Stimulated activated CD8-positive, alpha-beta memory T cell treated with anti-CD3 and anti-CD28 coated beads, Interleukin-4, amount 100 ng/mL, for 1 hour (primary cell): Measurements from ENCODE around the gene ATP8B4.

ENCODE experiments used
- DNase-seq, 2 donors: peaks; one replicate each; pipeline ENCODE4 v3.0.0-alpha.2; 2020; ENCODE audit warnings: low read depth in 2 of 2, low spot score in 1 of 2

ATP8B4 gene

DNA sequence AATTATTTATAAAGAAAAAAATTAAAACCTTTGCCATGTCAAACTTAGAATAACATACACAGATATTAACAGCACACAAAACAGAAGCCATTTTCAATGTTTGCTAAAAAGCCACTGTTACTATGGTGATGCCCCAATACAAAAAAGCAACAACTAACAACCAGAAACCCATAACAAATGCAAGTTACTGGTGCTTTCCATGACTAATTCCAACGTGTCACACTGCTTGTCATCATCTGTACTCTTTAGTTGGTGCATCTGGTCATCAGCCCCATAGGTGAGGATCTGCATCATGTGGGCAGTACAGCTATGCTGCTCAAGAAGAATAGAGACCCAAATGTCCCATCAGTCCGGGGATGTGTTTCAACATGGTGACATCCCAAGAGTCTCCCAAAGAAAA is 52.8 kb downstream of the ATP8B4 start:
- no peak for DNase-seq

DNA sequence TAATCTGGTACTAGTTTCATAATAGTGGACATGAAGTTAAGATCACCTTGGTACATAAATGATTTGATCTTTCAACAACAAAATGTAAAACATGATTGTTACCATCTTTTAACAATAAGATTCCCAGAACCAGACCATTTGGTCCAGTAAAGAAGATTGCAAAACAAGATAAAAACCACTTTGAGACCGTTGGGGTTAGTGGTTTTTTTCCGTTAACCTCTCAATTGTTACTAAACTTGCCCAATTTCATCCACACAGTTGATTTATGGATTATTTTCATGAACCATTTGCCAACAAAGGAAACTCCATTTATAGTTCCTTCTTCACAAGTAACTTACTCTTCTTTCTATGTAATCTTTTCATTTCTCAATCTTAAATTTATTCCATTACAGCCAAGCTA is 53.8 kb downstream of the ATP8B4 start:
- DNase-seq = no peak

DNA sequence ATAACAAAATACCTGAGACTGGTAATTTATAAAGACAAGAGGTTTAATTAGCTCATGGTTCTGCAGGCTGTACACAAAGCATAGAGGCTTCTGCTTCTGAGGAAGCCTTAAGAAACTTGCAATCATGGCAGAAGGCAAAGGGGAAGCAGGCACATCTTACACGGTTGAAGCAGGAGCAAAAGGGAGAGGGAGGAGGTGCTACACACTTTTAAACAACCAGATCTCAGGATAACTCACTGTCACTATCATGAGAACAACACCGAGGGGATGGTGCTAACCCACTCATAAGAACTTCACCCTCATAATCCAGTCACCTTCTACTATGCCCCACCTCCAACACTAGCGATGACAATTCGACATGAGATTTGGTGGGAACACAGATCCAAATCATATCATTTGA is 54.4 kb downstream of the ATP8B4 start:
- no peak for DNase-seq

DNA sequence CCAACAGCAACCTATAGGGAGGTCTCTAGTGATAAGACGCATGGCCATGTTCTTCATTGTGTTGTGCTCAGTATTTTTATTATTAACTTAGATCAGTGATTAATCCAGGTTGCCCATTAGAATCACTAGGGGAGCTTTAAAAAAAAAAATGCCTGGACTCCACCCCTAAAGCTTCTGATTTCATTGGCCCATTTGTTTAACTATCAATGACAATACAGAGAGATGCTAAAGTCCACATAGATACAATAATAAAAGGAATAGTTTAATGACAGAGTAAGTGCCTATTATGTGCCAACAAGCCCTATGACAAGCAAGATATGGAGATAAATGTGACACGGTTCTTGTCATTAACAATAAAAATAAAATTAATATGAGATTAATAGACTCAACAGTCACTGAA is 55.8 kb downstream of the ATP8B4 start:
- DNase-seq = no peak

DNA sequence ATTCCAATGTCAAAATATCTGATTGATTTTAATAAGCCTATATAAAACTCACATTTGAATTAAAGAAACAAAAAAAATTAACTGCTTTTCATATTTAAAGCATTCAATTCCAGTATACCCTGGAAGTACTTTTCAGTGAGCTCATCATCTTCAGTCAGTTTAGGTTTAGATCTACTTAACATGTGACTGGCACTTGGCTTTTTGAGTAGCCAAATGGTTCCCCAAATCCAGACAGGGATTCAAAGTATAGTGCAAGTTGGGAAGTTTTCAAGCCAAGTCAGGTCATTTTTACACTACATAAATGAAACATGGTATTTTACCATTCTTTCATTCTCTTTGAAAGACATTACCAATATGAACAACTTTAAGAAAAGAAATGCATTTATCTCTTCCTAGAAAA is 57.5 kb downstream of the ATP8B4 start:
- DNase-seq = no peak

DNA sequence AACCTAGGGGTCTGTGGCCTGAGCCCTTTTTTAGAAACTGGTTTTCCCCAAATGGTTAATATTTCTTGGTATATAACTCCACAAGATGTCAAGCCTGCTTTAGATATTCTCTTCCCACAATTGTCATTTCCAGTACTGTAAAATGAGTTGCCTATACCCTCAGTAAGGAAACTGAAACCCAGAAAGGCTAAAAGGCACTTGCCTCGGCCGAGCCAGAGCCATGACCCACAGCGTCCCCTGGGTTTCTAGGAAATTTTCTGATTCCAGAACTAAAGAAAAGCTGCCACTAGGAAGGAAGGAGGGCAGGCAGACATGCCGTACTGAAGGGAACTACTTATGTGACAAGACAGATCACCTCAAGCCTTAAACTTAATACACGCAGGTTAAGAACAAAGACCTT is 59.1 kb downstream of the ATP8B4 start:
- no peak for DNase-seq

DNA sequence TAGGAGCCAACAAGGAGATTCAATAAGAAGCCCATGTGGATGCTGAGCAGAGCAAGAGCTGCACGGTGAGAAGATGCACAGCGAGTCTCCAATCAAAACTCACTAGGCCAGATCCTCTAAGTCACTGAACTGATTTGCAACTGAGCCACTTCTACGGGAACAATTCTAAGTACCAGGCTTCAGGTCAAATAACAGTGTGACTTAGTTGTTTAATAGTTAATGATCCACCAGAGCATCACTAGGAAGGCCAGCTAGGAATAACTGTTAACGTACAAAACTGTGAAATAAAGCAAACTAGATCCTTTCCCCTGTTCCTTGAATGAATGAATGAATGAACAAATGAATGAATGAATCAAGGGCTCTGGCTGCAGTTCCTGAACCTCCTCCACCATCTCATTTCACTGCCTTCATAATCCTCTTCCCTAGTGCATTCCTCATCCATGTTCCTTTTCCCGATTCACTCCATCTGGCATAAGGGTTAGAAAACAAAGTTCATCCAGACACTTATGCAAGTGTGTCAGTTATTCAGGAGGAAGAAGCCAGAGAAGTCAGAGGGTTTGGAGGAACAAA is 59.7 kb downstream of the ATP8B4 start:
- DNase-seq = no peak

DNA sequence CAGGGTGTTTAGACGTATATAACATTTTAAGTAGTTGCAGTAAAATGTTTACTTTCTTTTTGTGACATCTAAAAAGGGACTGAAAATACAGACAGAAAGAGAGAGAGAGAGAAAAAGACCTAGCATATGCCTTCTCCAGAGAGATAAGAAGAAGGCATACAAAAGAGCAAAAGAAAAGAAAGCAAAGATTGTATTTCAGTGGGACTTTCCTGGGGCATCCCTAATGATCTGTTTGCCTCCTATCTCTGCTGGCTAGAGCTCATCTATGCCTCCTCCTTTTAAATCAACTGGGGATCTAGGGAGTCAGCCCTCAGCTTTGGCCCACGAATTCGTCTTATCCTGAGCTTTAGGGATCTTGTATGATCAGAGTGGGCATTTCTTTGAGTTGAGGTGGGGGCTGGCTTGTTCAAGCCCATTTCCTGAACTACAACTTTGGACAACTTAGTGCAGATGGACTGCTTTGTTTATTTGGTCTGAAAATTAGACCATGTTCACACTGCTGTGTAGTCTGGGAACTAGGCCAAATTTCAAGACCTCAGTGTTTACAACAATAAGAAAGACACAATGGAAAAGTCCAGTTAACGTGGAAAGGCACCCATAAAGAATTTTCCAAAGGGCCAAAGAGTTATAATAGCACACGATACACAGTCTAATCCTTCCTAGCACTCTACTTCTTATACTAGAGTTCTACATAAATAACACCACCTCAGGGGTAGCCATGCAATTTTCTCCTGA is 61.0 kb downstream of the ATP8B4 start:
- DNase-seq = no peak

DNA sequence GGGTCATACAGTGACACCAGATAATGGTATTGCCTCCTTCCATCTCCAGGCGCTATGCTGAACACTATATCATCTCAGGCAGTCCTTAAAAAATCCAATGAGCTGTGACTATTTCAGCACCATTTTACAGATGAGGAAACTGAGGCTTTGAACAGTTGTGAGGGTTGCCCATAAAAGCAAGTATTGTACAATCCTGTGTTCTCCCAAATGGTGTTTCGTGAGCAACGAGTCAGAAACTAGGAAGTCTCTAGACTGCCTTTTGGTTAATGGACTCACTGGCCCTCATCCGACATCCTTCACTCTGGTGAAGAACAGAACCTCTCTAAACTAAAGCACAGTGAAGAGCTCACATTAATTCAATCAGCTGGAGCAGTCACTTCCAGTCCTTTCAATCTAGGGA is 61.8 kb downstream of the ATP8B4 start:
- DNase-seq = no peak

DNA sequence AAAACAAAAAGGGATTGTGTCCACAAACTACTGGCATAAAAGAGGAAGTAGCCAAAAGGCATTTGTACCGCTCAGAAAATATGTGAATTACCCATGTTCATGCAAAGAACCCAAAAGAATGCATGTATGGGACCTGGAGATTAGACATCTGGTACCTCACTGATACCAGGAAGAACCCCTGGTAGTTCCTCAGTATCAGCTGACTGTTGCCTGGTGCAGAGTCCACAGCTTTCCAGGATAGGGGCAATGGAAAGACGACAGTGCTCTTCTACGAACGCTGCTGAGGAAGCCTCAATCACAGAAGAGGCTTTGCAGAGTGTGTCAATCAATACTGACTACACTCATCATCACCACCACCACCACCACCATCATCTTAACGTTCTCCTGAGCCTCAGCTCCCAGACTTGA is 63.3 kb downstream of the ATP8B4 start:
- no peak for DNase-seq

DNA sequence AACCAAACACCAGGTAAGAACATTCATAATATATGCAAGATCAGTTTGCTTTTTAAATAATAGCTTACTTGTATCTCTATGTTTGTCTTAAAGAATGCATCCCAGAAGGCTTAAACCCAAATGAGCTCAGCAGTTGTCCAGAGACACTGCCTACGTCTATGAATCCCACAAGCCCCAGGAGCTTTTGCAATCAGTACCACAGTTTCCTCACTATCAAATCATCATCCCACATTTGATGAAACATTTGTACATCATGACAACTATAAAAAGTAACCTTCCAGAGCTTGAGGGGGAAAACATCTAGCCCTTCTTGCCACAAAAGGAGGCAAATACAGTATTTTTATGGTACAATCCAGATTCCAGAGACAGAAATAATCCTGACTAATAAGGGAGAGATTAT is 63.7 kb downstream of the ATP8B4 start:
- DNase-seq = no peak

DNA sequence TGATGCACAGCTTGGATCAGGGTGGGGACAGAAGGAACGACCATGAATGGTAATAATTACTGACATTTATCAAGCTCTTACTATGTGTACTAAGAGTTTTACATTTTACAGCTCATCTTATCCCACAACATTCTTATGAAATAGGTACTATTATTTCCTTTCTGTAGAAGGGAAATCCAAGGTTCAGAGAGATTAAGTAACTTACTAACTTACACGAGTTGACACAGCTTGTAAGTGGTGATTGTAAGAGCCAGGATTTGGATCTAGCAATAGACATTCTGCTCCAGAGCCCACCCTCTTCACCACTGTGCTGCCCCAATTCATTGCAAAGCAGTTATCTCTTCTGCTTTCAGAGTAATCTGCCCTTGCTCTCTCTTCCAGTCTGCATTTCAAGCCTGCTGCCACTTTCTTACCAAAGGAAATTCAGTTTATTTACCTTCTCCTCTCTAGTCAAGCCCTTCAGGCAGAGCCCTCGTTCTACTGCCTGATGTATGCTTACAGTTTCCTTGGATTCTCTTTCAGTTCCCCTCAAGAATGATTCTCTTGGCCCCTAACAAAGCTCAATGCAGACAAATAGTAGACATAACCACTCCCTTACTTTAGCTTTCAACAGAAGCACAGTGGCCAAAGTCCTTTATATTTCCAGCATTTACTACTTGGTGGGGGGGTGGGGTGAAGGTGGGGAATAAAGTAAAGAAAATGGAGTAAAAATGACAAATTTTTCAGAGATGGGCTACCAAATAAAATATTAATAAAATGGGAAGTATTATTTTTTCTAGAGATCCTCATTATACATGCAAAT is 65.8 kb downstream of the ATP8B4 start:
- DNase-seq = no peak

DNA sequence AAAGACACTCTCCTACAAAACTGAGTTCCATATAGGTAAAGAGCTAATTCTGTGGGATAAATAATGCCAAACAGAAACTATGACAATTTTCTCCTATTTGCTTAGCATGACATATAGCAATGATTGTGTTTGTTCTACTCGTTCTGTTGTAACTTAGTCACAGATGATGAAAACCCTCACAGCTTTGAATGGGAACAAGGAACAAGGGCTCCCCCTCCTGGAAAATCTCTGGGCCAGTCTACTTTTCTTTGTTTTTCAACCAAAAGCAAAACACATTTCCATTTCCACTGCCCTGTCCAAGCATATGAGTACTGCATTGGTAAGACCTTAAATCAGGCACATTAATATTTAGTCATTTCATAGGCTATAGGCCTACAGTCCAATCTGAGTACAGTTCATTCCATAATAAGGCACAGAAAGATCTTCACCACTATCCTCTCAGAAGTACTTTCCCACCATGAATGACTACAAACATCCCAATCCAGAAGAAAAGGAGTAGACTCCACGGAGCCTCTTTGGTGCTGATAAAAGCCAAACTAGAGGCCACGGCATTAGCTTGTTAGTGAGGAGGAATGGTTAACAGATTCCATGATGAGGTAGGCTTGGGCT is 67.1 kb downstream of the ATP8B4 start:
- no peak for DNase-seq

DNA sequence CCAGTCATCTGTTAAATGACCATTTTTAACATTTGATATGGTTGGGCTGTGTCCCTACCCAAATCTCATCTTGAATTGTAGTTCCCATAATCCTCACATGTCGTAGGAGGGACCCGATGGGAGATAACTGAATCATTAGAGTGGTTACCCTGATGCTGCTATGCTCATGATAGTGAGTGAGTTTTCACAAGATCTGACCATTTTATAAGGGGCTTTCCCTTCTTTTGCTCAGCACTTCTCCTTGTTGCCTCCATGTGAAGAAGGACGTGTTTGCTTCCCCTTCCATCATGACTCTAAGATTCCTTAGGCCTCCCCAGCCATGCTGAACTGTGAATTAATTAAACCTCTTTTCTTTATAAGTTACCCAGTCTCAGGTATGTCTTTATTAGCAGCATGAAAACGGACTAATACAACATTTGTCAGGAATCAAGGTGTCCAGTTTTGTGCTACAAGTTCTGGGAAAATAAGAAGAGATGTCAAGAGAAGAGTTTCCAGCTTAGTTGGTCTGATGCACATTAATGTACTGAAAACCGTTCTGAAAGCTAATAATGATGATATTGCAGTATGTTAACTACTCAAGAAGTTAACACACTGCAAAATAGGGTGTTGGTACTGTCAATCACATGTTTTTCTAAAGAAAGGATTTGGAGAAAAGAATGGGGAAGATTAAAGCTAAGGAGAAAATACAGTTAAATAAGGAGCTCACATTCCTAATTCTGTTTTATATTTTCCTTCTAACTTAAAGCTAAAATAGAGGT is 67.9 kb downstream of the ATP8B4 start:
- no peak for DNase-seq

DNA sequence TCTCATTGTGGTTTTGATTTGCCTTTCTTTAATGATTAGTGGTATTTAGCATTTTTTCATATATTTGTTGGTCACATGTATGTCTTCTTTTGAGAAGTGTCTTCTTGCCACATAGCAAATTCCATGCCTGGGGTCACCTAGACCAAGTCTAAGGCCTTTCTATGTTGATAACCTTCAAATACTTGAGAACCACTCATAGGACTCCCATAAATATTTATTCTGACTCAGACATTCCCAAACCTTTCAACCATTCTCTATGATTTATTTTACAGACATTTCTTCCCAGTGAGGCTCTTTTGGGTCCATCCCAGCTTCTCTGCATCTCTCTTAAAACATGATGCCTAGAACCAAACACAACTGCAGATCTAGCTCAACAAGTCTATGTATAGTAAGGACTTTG is 69.2 kb downstream of the ATP8B4 start:
- no peak for DNase-seq

DNA sequence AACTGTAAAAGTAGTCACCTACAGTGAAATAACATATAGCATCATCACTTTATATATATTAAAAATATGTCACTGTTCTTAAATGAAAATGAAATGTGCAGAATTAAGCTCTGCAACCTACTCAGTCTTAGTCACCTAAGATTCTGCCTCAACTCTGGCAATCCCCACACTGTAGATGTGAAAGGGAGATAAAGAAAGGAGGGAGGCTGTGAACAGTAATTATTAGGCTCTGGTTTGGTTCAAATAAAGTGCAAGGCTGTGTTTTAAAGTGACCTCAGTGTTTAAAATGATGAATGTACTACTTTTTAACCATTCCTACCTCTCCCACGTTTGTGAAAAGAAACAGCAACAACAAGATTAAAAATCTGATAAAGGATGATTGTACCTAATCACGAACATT is 72.2 kb downstream of the ATP8B4 start:
- DNase-seq = no peak

DNA sequence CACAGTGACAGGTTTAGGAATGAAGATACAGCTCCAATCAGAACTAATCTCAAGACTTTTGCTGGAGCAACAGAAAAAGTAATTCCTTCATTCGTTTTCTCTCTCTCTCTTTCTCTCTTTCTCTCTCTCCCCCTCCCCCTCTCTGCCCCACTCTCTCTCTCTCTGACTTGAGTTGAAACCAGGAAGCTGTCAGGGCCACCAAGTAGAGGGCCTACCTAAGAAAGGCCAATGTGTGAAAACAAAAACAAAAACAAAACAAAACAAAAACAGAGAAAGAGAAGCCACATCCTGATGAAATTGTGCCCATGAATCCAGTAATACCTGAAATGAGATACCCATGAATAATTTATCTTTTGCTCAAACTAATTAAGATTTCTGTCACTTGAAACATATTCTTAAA is 72.9 kb downstream of the ATP8B4 start:
- DNase-seq = no peak

DNA sequence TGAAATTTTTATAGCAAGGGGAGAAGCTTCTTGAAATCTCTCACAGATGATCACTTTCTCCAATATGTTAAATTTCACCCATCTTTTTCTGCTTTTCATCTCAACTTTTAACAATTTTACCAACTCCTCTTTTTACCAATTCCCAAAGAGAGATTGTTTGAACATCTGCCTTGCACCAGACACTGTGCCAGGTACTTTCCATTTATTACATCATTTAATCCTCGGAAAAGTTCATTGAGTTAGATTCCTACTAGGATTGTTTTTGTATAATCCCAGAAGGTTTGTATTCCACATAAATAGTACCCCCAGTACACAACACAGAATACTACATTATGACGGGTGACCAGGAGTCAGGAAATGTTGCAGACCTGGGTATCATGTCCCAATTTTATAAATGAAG is 74.1 kb downstream of the ATP8B4 start:
- no peak for DNase-seq

DNA sequence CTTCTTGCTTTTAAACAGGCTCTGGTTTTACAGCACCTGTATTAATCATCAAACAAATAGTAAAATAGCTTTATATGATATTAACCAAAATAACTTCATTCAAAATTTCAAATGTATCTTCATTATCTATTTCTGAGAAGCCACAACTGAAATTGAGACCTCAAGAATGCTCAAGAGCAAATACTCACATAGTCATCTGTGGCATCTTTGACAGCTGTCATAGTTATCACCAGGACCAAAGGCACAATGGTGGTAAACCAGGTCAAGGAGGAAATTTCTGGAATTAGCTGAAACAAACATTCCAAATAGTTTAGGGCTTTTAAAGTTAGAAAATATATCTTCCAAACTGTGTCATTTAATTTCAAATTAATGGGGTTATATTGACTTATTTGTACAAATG is 74.6 kb downstream of the ATP8B4 start:
- no peak for DNase-seq

DNA sequence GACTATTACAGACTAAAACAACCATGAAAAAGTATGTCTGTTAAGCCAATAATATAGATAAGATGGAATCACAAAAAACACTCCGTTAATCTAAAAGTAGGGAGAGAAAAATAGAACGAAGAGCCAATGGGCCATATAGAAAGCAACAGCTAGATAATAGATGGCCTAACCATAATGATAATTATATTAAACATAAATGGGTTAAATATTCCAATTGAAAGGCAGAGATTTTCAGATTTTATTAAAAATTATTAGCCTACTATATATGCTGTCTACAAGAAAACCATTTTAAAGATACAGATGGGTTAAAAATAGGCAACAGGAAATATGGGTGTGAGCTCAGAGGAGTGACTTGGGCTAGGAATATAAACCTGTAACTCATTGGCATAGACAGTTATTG is 76.3 kb downstream of the ATP8B4 start:
- no peak for DNase-seq

DNA sequence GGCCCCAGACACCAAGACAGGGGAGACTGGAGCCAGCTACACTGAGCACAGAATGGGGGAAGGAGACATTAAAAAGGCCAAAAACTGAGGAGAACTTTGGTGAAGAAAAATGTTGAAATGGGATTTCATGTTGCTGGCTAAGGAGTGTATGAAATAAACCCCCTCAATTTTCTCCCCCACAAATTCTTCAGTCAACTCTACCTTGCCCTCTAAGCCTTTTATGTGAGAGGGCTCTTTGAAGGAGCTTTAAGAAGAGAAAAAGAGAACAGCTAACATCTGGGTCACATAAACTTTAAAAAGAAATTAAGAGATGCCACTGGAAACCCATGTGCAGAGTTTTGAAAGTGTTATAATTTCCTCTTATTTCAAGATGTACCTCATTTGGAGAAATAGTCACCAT is 88.6 kb downstream of the ATP8B4 start:
- no peak for DNase-seq
